ENCODE data around the gene CRTC3. TPM values are rescaled to one million over a fixed set of nuclear protein-coding genes. Genes with fewer than 3 reads are reported as not detected.

CRTC3 gene
- total and polyA plus RNA-seq, 2 of the 13 experiments (the other 11 are each of a cell fraction or from before 2014, with no cell fraction given) = 8.4 to 11.8 TPM

DNA sequence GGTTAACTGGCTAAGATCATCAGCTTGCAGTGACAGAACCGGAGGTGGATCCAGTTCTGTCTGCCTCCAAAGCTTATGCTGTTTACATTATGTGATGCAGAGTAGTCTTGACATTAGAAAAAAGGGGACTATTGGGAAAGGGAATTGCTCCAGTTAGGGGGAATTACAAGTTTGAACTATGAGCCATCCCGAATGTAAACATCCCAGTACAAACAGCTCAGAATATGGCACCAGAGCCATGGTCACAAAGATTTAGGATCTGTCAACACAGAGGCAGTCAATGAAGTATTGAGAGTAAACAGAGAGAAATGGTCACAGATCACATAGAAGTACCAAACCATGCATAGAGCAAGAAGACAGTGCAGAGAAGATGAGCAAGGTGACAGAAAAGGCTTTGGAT, 39.8 kb upstream of the CRTC3 start (continued):
- TF ChIP-seq ZNF674 (CRISPR knock-in tag; IDR thresholded peaks at IDR 0.05; ENCODE audit: low read depth) = no peak
- no peak for TF ChIP-seq REXO4 (CRISPR knock-in tag; IDR thresholded peaks at IDR 0.05; ENCODE audit: borderline replicate concordance)
- peak; percentile 55; the same call in 1 of the 2 replicates for TF ChIP-seq SMARCE1 (IDR thresholded peaks at IDR 0.05; ENCODE audit: borderline replicate concordance)
- TF ChIP-seq ZBTB3 (CRISPR knock-in tag; IDR thresholded peaks at IDR 0.05; ENCODE audit: borderline replicate concordance, low read depth) = 0 out of 2 replicates have a peak, but pooled peaks have one; percentile 52
- TF ChIP-seq SMARCC2 (IDR thresholded peaks at IDR 0.05) = peak; percentile 96
- TF ChIP-seq TEAD2 (CRISPR knock-in tag; IDR thresholded peaks at IDR 0.05) = no peak
- 0 out of 2 replicates have a peak, but pooled peaks have one; percentile 28 for TF ChIP-seq RNF2 (conservative IDR thresholded peaks at IDR 0.05; ENCODE audit: low read depth)
- 0 out of 2 replicates have a peak, but pooled peaks have one; percentile 71 for TF ChIP-seq TP53 (CRISPR knock-in tag; conservative IDR thresholded peaks at IDR 0.05)
- no peak for TF ChIP-seq RAD51 (IDR thresholded peaks at IDR 0.05; ENCODE audit: borderline replicate concordance)
- TF ChIP-seq, protein P1, sequence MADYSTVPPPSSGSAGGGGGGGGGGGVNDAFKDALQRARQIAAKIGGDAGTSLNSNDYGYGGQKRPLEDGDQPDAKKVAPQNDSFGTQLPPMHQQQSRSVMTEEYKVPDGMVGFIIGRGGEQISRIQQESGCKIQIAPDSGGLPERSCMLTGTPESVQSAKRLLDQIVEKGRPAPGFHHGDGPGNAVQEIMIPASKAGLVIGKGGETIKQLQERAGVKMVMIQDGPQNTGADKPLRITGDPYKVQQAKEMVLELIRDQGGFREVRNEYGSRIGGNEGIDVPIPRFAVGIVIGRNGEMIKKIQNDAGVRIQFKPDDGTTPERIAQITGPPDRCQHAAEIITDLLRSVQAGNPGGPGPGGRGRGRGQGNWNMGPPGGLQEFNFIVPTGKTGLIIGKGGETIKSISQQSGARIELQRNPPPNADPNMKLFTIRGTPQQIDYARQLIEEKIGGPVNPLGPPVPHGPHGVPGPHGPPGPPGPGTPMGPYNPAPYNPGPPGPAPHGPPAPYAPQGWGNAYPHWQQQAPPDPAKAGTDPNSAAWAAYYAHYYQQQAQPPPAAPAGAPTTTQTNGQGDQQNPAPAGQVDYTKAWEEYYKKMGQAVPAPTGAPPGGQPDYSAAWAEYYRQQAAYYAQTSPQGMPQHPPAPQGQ (CRISPR knock-in tag; IDR thresholded peaks at IDR 0.05; ENCODE audit: borderline replicate concordance) = no peak
- no peak for TF ChIP-seq ISX (CRISPR knock-in tag; conservative IDR thresholded peaks at IDR 0.05)
- no peak for TF ChIP-seq RORA (CRISPR knock-in tag; IDR thresholded peaks at IDR 0.05)
- TF ChIP-seq ZSCAN30 (CRISPR knock-in tag; IDR thresholded peaks at IDR 0.05) = no peak
- TF ChIP-seq, protein P2, sequence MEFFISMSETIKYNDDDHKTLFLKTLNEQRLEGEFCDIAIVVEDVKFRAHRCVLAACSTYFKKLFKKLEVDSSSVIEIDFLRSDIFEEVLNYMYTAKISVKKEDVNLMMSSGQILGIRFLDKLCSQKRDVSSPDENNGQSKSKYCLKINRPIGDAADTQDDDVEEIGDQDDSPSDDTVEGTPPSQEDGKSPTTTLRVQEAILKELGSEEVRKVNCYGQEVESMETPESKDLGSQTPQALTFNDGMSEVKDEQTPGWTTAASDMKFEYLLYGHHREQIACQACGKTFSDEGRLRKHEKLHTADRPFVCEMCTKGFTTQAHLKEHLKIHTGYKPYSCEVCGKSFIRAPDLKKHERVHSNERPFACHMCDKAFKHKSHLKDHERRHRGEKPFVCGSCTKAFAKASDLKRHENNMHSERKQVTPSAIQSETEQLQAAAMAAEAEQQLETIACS (CRISPR knock-in tag; IDR thresholded peaks at IDR 0.05) = no peak
- TF ChIP-seq ZNF713 (CRISPR knock-in tag; IDR thresholded peaks at IDR 0.05) = 0 out of 2 replicates have a peak, but pooled peaks have one; percentile 15
- TF ChIP-seq, protein P3, sequence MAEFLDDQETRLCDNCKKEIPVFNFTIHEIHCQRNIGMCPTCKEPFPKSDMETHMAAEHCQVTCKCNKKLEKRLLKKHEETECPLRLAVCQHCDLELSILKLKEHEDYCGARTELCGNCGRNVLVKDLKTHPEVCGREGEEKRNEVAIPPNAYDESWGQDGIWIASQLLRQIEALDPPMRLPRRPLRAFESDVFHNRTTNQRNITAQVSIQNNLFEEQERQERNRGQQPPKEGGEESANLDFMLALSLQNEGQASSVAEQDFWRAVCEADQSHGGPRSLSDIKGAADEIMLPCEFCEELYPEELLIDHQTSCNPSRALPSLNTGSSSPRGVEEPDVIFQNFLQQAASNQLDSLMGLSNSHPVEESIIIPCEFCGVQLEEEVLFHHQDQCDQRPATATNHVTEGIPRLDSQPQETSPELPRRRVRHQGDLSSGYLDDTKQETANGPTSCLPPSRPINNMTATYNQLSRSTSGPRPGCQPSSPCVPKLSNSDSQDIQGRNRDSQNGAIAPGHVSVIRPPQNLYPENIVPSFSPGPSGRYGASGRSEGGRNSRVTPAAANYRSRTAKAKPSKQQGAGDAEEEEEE (CRISPR knock-in tag; IDR thresholded peaks at IDR 0.05; ENCODE audit: borderline replicate concordance) = peak; percentile 78; the same call in 1 of the 2 replicates
- no peak for TF ChIP-seq TCF7L2 (IDR thresholded peaks at IDR 0.05; ENCODE audit: low read depth, low read length)
- TF ChIP-seq FOXC1 (CRISPR knock-in tag; IDR thresholded peaks at IDR 0.05; ENCODE audit: borderline replicate concordance) = no peak
- 0 out of 2 replicates have a peak, but pooled peaks have one; percentile 11 for TF ChIP-seq ZFY (CRISPR knock-in tag; IDR thresholded peaks at IDR 0.05)
- TF ChIP-seq, protein P4, sequence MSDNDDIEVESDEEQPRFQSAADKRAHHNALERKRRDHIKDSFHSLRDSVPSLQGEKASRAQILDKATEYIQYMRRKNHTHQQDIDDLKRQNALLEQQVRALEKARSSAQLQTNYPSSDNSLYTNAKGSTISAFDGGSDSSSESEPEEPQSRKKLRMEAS (IDR thresholded peaks at IDR 0.05) = peak; percentile 64
- peak; percentile 82; the same call in 1 of the 2 replicates for TF ChIP-seq ZNF747 (CRISPR knock-in tag; IDR thresholded peaks at IDR 0.05; ENCODE audit: borderline replicate concordance)
- no peak for TF ChIP-seq MED8 (CRISPR knock-in tag; IDR thresholded peaks at IDR 0.05; ENCODE audit: insufficient replicate concordance)
- no peak for TF ChIP-seq GPN1 (CRISPR knock-in tag; IDR thresholded peaks at IDR 0.05; ENCODE audit: borderline replicate concordance)
- peak; percentile 81; the same call in 1 of the 2 replicates for TF ChIP-seq ZNF292 (CRISPR knock-in tag; IDR thresholded peaks at IDR 0.05; ENCODE audit: borderline replicate concordance, low read depth)
- TF ChIP-seq POLR2AphosphoS5 (IDR thresholded peaks at IDR 0.05; ENCODE audit: low read depth, low read length) = no peak
